IPS-NIHi11 (cell line): ENCODE measurements around the gene NEGR1.

Experiments used
- DNase-seq: peaks from one replicate; pipeline ENCODE4 v3.0.0; 2012; ENCODE audit warnings: mixed read lengths, low spot score

NEGR1 gene

DNA sequence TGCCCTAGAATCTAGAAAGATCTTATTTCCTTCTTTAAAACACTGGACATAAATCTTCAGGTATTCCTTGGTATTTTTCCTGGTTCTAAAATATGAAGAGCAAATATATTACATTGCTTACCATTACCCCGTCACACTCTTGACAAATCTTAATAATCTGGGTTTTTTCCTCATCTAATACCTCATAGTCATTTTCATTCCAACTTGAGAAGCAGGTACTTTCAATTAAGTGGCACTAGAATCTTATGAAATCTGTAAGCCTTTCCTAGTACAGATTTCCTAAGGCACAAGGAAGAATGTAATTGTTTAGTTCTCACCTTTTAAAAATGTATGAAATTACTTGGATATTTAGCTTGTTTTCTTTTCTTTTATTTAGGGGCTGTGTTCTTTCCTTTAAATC, 720.0 kb downstream of the NEGR1 start:
- no peak for DNase-seq

- DNase-seq, result no peak
Observed at GRCh38 chr1:71561729-71562128, 720.6 kb downstream of the NEGR1 start.

- no peak for DNase-seq
Observed at GRCh38 chr1:71561206-71561605, 721.1 kb downstream of the NEGR1 start.

DNA sequence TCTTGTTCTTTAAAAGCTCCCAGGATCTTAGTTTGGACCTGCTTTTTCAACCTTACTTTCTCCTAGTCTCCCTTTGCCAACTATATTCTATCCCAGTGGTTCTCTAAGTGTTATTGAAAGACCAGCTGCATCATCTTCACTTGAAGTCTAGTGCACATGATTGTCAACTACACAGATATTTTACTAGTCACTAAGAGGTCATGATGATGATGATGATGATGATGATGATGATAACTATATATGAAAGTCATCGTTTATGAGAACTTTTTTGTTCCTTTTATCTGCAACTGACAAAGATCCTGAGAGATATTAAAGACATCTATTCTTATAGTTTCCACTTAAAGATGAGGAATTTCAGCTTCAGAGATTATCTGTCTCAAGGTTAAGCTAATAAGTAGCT, 722.5 kb downstream of the NEGR1 start:
- DNase-seq, result no peak

- no peak for DNase-seq
Observed at GRCh38 chr1:71557138-71557537, 725.2 kb downstream of the NEGR1 start.

GRCh38 chr1:71548398-71548890, 733.9 kb downstream of the NEGR1 start:
- DNase-seq, result no peak

DNA sequence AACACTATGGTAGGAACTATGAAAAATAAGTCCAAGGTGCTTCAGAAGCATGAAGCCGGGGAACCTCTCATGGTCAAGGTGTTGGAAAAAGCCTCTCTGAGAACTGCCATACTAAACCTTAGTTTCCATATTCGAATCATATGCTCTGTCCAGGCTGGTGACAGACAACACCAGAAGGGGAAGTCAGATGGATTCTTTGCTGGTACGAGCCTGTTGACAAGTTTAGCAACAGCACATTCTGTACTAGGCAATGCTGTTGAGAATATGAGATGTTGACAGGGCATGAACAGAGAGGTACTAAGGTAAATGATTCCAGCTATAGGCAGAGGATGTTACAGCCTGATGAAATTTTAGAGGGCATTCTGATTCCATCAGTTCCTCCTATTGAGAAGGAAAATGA, 740.2 kb downstream of the NEGR1 start:
- no peak for DNase-seq

- no peak for DNase-seq
Observed at GRCh38 chr1:71533950-71534349, 748.4 kb downstream of the NEGR1 start.

GRCh38 chr1:71532343-71532742, 750.0 kb downstream of the NEGR1 start:
- no peak for DNase-seq

- DNase-seq, result no peak
Observed at GRCh38 chr1:71526824-71527223, 755.5 kb downstream of the NEGR1 start.

- no peak for DNase-seq
Observed at GRCh38 chr1:71522721-71523120, 759.6 kb downstream of the NEGR1 start.

DNA sequence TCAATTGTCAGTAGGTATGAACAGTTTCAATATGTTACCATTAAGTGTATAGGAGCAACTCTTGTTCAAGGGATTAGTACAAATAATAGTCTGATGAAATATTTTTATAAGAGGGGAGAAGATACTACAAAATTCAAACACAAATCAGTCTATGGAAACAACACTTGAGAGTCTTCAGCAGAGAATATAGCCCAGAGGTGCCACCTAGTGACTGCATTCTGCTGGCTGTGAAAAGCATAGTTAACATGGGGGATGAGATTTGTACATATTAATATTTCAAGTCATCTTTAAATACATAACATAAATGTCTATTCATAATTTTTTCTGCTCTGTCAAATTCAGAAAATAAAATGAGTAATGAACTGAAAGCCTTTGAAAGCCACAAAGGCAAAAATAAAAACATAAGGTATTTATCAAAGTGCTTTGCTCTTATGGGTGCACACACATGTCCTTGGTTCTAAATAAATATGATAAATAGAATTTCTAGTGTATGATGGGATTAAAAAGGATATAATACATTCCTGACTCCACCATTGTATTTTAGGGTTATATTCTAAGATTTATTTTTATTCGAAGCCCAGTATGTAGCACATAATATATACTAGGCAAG, 760.6 kb downstream of the NEGR1 start:
- DNase-seq, result peak; percentile 24

GRCh38 chr1:71511505-71511904, 770.8 kb downstream of the NEGR1 start:
- no peak for DNase-seq

- no peak for DNase-seq
Observed at GRCh38 chr1:71510725-71511124, 771.6 kb downstream of the NEGR1 start.

DNA sequence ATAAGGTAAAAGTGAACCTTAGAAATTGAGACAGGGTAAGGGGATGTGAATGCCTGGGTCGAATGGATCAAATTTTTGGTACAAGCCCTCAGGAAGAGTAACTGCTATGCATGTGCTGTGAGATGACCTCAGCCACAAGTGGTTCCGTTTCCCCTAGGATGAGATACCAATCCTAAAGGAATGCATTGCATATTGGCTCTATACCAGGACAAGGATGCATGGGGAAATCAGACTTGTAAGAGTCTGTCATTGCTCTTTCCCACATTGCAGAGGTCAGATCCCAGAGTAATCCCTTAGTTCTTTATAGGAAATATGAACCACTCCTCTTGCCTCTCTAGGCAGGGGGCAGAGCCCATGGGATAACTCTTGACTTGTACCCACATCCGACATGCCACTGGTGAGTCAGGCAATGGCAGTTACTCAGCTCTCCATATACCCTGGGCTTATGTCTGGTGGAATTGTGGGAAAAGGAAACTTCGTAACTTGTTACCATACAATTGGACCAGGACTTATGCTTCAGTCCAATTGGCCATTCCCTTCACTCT, 773.2 kb downstream of the NEGR1 start:
- DNase-seq, result no peak

- DNase-seq, result no peak
Observed at GRCh38 chr1:71502006-71502405, 780.3 kb downstream of the NEGR1 start.

- DNase-seq, result no peak
Observed at GRCh38 chr1:71498542-71498941, 783.8 kb downstream of the NEGR1 start.

- DNase-seq, result no peak
Observed at GRCh38 chr1:71494163-71494562, 788.2 kb downstream of the NEGR1 start.

DNA sequence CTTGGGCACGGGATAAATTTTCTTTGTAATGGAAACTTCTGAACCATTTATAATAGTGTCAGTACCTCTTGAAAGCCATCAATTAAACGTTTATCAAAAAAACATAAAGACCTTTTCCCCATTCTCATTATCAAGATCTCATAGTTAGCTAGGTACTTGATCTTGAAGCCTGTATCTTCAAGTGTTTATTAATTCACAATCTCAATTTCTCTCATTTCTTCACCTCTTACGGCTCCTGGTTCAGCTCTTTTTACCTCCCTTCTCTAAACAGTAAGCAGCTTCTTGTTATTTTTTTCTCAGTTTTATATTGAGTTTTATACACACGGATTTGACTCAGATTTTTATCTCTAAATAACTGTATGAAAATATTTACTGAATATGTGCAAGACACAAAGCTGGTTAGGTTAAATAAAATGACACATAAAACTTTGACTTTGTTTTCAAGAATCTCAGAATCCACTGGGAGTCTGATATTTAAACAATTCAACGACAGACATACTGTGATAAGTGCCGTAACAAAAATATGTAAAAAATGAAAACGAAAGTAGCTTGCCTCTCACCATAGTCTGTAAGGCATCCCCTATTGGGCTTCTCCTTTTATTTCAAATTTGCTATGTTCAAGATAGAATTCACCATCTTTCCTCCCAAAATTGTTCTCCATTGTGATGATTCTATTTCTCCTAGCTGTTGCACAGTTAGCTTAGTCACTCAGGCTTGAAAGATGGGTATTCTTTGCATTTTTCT, 789.9 kb downstream of the NEGR1 start:
- no peak for DNase-seq

DNA sequence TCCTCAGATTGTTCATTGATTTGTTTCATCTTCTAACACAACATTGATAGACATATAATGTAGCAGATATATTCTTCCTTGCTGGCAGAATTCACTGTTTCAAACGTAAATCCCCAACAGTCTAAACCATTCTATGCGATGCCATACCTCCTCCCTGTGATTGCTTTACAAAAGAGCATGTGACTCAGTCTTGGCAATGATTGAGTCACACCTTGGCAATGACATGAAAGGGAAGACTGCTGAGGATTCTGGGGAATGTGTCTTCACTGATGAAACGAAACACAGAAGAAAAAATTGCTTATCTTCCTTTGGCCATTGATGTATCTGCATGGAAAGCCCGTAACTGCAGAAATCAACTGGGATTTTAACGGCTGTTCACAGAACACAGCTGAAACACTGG, 791.9 kb downstream of the NEGR1 start:
- no peak for DNase-seq

DNA sequence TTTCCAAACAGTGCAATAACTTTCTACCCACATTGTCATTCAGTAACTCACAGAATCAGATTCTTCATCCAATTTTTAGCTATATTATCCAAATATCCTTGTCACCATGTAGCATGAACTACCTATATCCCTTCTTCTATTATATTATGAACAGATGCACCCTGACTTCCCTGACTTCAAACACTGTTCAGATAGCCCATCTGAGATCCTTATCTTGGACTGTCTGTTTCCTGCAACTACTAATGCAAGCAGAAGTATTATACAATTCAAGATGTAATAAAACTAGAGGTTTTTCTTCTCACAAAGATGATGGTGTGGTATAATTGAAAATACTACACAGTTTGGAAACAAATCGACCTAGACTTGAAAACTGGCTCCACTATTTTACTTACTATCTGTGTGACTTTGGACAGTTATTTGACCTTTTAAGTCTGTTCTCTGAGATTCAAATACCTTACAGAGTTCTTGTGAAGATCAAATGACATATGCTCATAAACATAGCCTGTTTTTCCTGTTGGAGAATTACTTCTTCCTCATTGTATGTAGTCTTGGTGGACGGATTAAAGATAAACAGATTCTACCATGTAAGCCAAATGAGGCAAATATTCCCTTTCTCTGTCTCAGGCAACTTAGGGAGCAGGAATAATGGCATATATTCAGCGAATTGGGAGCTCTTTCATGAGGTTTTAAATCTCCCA, 793.6 kb downstream of the NEGR1 start:
- no peak for DNase-seq

DNA sequence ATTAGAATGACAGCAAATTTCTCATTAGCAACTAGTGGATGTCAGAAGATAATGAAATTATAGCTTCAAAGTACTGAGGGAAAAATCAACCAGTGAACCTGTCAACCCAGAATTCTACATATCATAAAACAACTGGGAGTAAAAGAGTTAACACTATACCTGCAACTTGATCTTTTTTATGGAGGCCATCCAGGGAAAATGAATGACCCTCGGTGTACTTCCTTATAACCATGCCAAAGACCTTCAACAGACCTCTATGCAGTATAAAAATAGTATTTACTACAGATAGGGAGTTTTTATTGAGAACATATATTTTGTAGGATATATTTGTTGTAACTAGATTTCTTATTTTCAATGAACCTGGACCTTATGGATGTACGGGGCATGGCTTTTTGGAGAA, 809.0 kb downstream of the NEGR1 start:
- no peak for DNase-seq

DNA sequence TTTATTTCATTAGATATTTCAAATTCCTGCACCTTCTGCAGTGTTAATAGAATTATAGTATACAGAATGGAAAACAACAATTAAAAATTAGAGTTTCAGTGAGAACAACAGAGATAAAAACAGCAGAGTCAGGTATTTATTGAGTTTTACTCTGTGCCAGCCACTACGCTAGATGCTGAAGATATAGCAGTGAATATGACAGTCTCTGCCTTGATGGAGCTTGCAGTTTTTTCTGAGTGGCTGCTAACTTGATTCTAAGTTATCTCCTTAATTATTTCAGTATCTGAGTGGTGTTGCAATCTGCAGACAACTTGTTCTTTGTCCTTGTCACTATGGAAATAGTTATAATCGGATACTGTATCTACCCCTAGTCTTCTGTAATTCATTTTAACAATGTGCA, 817.2 kb downstream of the NEGR1 start:
- no peak for DNase-seq
